ENCODE results near the gene ZCCHC24. TPM values are rescaled to one million over a fixed set of nuclear protein-coding genes. Genes with fewer than 3 reads are reported as not detected.
A peak's percentile ranks its signal among the peaks of the same experiment; 100 is the strongest.

The ZCCHC24 gene
- total RNA-seq, 2 donors from 2014 or later: 14.0 to 19.8 TPM

DNA sequence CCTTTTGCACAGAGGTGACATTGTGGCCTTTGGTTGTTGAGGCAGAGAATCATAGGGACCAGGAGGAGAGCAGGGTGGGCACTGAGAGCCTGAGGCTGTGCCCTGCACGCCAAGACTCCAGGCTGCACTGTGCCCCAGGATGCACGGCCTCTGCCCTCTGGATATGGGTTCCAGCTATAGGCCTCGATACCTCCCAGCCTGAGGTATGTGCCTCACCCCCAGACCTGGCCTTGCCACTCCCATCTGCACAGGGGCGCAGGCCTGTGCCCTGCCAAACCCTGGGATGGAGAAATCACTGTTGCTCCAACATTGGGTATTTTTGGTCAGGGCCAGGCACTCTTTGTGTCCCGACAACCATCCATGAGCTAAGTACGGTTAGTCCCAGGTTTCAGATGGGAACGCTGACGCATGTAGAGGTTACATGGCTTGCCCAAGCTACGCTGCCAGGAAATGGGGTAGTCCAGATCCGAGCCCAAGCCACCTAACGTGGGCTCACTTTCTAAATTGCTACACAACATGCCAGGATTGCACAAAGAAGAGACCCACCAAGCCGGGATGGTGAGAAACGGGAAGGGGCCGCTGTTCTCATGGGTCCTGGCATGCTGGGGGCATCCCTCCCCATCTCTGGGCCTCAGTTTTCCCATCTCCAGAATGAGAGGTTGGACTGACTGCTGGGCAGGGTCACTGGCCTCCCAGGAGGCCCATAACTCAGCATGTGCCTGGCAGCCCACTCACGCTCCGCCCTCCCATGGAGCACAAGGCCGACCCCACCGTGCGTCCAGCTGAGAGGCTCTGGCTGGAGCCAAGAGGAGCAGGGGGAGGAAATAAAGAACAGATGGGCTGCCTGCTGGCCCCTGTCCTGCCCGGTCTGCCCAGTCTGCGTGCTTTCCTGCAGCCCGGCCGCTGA, 44.2 kb downstream of the ZCCHC24 start:
- Histone ChIP-seq H3K4me3 (no peak overlapping the region), H3K9me3 (no peaks in the 10 kb centered on the region), H3K4me1 (peaks cover 27% of the 10 kb centered on the region), H3K27me3 (no peaks in the 10 kb centered on the region), H3K27ac (peak overlapping the region in 1 of 4 donors; percentile 10), H3K36me3 (replicated peaks in 1 of 2; ENCODE audit: insufficient read depth in 1 of 2, low read depth in 2 of 2) (no peaks in the 10 kb centered on the region)
- TF ChIP-seq, protein P1, sequence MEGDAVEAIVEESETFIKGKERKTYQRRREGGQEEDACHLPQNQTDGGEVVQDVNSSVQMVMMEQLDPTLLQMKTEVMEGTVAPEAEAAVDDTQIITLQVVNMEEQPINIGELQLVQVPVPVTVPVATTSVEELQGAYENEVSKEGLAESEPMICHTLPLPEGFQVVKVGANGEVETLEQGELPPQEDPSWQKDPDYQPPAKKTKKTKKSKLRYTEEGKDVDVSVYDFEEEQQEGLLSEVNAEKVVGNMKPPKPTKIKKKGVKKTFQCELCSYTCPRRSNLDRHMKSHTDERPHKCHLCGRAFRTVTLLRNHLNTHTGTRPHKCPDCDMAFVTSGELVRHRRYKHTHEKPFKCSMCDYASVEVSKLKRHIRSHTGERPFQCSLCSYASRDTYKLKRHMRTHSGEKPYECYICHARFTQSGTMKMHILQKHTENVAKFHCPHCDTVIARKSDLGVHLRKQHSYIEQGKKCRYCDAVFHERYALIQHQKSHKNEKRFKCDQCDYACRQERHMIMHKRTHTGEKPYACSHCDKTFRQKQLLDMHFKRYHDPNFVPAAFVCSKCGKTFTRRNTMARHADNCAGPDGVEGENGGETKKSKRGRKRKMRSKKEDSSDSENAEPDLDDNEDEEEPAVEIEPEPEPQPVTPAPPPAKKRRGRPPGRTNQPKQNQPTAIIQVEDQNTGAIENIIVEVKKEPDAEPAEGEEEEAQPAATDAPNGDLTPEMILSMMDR (IDR thresholded peaks at IDR 0.05): no peak
- no peak for TF ChIP-seq POLR2A (IDR thresholded peaks at IDR 0.05)
- no peak for ATAC-seq
- peak in 3 of 4 donors; percentile 28 to 42 (median 35) for DNase-seq
- 82 to 85% methylated on average over 13 to 20 of the region's 23 CpGs for WGBS, 2 donors
- intact Hi-C loops (cut with DNase I): no loop called here

DNA sequence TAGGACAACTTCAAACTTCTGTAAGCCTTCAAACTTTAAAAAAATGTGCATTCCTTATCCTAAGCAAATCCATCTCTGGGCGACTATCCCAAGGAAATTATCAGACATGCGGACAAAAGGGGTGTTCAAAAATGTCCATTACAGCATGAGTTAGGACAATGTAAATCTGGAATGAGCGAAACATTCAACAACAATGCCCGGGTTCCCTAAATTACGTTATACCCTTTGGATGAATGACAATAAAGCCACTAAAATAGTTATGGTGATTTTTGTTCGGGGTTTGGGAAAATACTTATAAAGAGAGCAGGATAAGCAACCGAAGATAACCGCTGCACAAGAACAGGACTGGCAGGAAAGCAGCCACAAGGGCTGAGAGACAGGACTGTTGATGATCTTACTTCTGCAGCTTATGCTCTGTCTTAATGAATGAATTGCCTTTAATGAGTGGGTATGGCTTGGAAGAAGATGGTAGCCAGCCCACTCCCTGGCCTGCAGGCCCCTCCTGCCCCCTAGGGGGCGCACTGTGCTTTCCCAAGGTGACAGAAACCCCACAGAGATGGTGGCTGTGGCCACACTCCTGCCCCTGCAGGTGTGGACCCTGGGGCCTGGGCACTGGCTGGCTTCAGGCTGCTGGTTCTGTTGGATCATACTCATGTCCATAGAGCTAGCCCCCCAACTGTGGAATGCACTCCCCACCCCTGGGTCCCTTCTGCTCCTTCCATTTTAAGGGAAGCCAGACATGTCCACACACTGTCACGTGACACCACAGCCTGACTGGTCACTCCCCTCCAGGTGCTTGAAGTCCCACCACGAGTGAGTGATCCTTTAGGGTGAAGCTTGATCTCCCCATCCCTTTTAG, 45.0 kb downstream of the ZCCHC24 start:
- H3K4me1 ChIP-seq: peaks cover 19% of the 10 kb centered on the region
- H3K27me3 ChIP-seq: no peaks in the 10 kb centered on the region
- no peak overlapping the region for H3K4me3 ChIP-seq
- no peaks in the 10 kb centered on the region for H3K36me3 ChIP-seq (replicated peaks in 1 of 2; ENCODE audit: insufficient read depth in 1 of 2, low read depth in 2 of 2)
- WGBS, 2 donors: 75 to 84% methylated on average over 9 to 11 of the region's 11 CpGs
- DNase-seq (peak in 3 of 4 donors; percentile 40 to 64 (median 60)), ATAC-seq (no peak)
- no peaks in the 10 kb centered on the region for H3K9me3 ChIP-seq
- H3K27ac ChIP-seq: no peak overlapping the region
- intact Hi-C loops (cut with DNase I): no loop called here
- TF ChIP-seq POLR2A (IDR thresholded peaks at IDR 0.05): no peak
- TF ChIP-seq, protein P1 (IDR thresholded peaks at IDR 0.05): peak; percentile 32 to 57 (median 50)

DNA sequence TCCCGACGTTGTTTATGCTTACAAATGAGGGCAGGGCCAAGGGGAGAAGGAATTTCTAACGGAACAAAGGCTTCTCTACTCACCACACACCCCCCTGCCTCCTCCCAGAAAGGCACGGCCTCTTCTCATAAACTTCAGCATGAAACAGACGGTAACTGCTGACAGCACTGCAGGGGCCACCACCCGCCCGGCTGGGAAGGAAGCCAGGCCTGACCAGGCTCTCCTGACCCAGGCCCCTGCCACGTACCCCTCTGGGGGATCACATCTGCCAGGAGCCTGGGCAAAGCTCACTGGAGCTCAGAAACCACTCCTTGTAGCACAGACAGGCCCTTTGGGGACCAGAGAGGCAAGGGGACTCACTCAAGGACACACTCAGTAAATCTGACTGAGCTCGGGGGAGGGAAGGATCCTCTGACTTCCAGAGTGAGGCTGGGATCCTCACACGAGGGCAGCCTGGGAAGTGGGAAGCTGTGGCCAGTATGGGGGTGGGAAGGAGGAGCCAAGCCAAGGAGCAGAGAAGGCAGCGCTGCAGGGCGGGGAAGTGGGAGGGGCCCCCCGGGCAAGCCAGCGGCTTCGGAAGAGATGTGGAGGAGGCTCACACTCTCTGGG, 46.1 kb downstream of the ZCCHC24 start:
- ATAC-seq (peak; percentile 64), DNase-seq (peak; percentile 39 to 76 (median 68))
- no peaks in the 10 kb centered on the region for H3K36me3 ChIP-seq (replicated peaks in 1 of 2; ENCODE audit: insufficient read depth in 1 of 2, low read depth in 2 of 2)
- H3K27me3 ChIP-seq: no peaks in the 10 kb centered on the region
- peak overlapping the region in 3 of 4 donors; percentile 7 to 63 (median 60) for H3K27ac ChIP-seq
- no peak for TF ChIP-seq POLR2A (IDR thresholded peaks at IDR 0.05)
- TF ChIP-seq, protein P1 (IDR thresholded peaks at IDR 0.05): no peak
- H3K4me3 ChIP-seq: no peak overlapping the region
- intact Hi-C loops (cut with DNase I): no loop called here
- H3K9me3 ChIP-seq: no peaks in the 10 kb centered on the region
- peaks cover 19% of the 10 kb centered on the region for H3K4me1 ChIP-seq
- WGBS, 2 donors: 48 to 60% methylated on average over 11 to 15 of the region's 15 CpGs

DNA sequence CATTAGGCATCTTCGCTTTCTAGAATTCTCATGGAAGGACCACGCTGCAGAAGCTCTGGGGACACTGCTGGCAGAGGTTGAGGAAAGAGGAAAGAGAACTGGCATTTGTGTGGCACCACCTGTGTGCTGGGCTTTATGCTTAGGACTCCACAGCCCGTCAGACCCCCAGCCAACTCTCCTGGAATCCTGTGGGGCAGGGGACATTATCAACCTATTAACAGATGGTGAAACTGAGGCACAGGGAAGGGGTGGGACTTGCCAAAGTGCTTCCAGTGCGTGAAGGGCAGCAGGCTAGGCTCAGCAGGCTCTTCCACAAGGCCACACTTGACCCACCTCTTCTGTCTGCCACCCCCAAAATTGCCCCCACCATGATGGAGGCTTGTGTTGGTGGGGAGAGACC, 46.8 kb downstream of the ZCCHC24 start:
- intact Hi-C loops (cut with DNase I): no loop called here
- H3K27me3 ChIP-seq: no peaks in the 10 kb centered on the region
- no peak overlapping the region for H3K4me3 ChIP-seq
- H3K36me3 ChIP-seq (replicated peaks in 1 of 2; ENCODE audit: insufficient read depth in 1 of 2, low read depth in 2 of 2): no peaks in the 10 kb centered on the region
- H3K4me1 ChIP-seq: peaks cover 13% of the 10 kb centered on the region
- H3K27ac ChIP-seq: peak overlapping the region in 2 of 4 donors; percentile 60 to 63
- ATAC-seq (no peak), DNase-seq (no peak)
- no peaks in the 10 kb centered on the region for H3K9me3 ChIP-seq
- TF ChIP-seq POLR2A (IDR thresholded peaks at IDR 0.05): no peak
- TF ChIP-seq, protein P1 (IDR thresholded peaks at IDR 0.05): no peak
- 74 to 76% methylated on average over 4 of the region's 4 CpGs for WGBS, 2 donors
